Colonic mucosa (tissue), 4 donors: ENCODE measurements around the gene SYCN. TPM values are rescaled to one million over a fixed set of nuclear protein-coding genes. Genes with fewer than 3 reads are reported as not detected.

ENCODE experiments used
- DNase-seq: peaks from one replicate; pipeline ENCODE4 v3.0.0-alpha.2; 2020
- H3K27ac ChIP-seq: fragments of 200-600 bp; one replicate; pipeline ENCODE4 v1.8.0; 2021
- H3K27me3 ChIP-seq: fragments of 200-600 bp; one replicate; pipeline ENCODE4 v1.8.0; 2021
- H3K36me3 ChIP-seq: fragments of 200-600 bp; one replicate; pipeline ENCODE4 v1.8.0; 2021
- H3K4me1 ChIP-seq: fragments of 200-600 bp; one replicate; pipeline ENCODE4 v1.8.0; 2021; ENCODE audit warnings: mild to moderate bottlenecking
- H3K4me3 ChIP-seq: fragments of 200-600 bp; one replicate; pipeline ENCODE4 v1.8.0; 2021
- H3K9ac ChIP-seq, 2 donors: one replicate each; pipeline ENCODE4 v1.7.0; 2013; ENCODE audit warnings: control low read depth in 2 of 2, low read depth in 2 of 2, low read length in 2 of 2
- H3K9me3 ChIP-seq: fragments of 200-600 bp; one replicate; pipeline ENCODE4 v1.8.0; 2021
- intact Hi-C: fragments of 100-400 bp; cut with DNase I; formaldehyde crosslinking; loops from one replicate; pipeline ENCODE4 v1.14.1; 2022
- total RNA-seq, 2 donors: library from RNA; stranded (reverse); fragmentation: NEBNext Ultra II Directional in 1 of 2; extraction: Animal tissue kit (Norgen Biotek cat#: 25700) in 1 of 2; gene quantifications; one replicate each; pipeline ENCODE4 v1.2.1, GENCODE V29; 2021
- TF ChIP-seq, protein P1 (sequence below): fragments of 200-600 bp; IDR thresholded peaks from one replicate; pipeline ENCODE4 v1.8.0; 2022; ENCODE audit warnings: antibody characterized with exemption, mild to moderate bottlenecking
- donor health status: healthy.
- donor health status: DM: no; HTN: no; CAD: no.
- donor health status: DM: no; HTN: no; CAD: no.

Gene SYCN
- total RNA-seq, 2 donors from 2014 or later: 2.1 TPM; not detected in 1

GRCh38 chr19:39190768-39191167, 13.3 kb downstream of the SYCN start:
- no peaks in the 10 kb centered on the region for H3K4me1 ChIP-seq
- DNase-seq: no peak
- no peaks in the 10 kb centered on the region for H3K9me3 ChIP-seq
- peaks cover 3% of the 10 kb centered on the region for H3K27me3 ChIP-seq
- intact Hi-C loops: no loop called here
- TF ChIP-seq, protein P1, sequence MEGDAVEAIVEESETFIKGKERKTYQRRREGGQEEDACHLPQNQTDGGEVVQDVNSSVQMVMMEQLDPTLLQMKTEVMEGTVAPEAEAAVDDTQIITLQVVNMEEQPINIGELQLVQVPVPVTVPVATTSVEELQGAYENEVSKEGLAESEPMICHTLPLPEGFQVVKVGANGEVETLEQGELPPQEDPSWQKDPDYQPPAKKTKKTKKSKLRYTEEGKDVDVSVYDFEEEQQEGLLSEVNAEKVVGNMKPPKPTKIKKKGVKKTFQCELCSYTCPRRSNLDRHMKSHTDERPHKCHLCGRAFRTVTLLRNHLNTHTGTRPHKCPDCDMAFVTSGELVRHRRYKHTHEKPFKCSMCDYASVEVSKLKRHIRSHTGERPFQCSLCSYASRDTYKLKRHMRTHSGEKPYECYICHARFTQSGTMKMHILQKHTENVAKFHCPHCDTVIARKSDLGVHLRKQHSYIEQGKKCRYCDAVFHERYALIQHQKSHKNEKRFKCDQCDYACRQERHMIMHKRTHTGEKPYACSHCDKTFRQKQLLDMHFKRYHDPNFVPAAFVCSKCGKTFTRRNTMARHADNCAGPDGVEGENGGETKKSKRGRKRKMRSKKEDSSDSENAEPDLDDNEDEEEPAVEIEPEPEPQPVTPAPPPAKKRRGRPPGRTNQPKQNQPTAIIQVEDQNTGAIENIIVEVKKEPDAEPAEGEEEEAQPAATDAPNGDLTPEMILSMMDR: no peak
- H3K4me3 ChIP-seq: no peak overlapping the region
- no peak overlapping the region for H3K9ac ChIP-seq
- no peaks in the 10 kb centered on the region for H3K36me3 ChIP-seq
- H3K27ac ChIP-seq: no peak overlapping the region

DNA sequence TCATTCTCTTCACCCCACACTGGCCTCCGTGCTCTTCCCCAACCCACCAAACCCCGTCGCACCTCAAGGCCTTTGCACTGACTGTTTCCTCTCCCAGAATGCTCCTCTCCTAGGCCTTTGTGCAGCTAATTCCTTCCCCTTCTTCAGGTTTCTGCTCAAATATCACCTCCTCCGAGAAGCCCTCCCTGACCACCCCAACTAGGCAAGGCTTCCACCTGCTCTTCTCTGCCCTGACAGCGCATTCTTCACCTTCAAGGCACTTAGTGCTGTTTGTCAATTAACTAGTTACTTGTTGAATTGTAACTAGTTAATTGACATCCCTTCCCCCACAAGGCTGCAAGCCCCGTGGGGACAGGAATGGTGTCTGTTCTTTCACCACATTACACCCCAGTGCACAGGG, 15.1 kb downstream of the SYCN start:
- no peak overlapping the region for H3K27ac ChIP-seq
- no peak for DNase-seq
- TF ChIP-seq, protein P1: no peak
- no peaks in the 10 kb centered on the region for H3K9me3 ChIP-seq
- H3K36me3 ChIP-seq: no peaks in the 10 kb centered on the region
- no peaks in the 10 kb centered on the region for H3K4me1 ChIP-seq
- intact Hi-C loops: no loop called here
- no peak overlapping the region for H3K4me3 ChIP-seq
- H3K27me3 ChIP-seq: peaks cover 3% of the 10 kb centered on the region
- no peak overlapping the region for H3K9ac ChIP-seq

DNA sequence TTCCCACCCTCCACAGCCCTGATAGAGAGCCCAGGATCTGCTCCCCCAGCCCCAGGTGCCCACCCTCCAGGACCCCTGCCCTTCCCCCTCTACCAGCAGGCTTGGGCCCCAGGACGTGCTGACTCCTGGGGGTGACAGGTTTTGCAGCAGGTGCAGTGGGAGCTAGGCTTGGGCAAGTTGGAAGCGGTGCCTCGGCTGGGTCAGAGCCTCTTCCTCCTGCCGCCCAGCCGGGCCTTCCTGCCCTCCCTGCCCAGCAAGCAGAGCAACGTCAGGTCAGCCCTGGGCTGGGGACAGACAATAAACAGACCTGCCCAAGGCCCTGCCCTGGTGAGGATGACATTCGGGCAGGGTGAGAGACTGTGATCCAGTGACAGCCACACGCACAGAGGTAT, 16.5 kb downstream of the SYCN start:
- no peak for DNase-seq
- Histone ChIP-seq H3K4me3 (no peak overlapping the region), H3K9ac (no peak overlapping the region), H3K27ac (no peak overlapping the region), H3K27me3 (peaks cover 3% of the 10 kb centered on the region), H3K4me1 (no peaks in the 10 kb centered on the region), H3K9me3 (no peaks in the 10 kb centered on the region), H3K36me3 (no peaks in the 10 kb centered on the region)
- intact Hi-C loops: loop anchor here (2.0 kb wide), 1 partner anchor 67 kb away; no protein-coding TSS in a partner anchor
- TF ChIP-seq, protein P1: no peak

DNA sequence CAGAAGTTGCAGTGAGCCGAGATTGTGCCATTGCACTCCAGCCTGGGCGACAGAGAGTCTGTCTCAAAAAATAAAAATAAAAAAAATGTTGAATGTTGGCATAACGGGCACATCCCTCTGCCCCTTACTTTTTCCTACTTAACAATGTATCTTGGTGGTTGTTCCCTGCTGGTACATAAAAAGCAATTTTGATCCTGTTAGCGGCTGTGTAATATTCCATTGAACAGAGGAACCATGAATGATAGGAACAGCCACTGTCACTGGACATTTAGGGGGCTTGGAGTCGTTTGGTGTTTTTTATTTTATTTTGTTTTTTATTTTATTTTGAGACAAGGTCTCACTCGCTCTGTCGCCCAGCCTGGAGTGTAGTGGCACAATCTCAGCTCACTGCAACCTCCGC, 17.7 kb downstream of the SYCN start:
- Histone ChIP-seq H3K9ac (no peak overlapping the region), H3K9me3 (no peaks in the 10 kb centered on the region), H3K4me1 (no peaks in the 10 kb centered on the region), H3K27ac (no peak overlapping the region), H3K4me3 (no peak overlapping the region), H3K27me3 (peaks cover 3% of the 10 kb centered on the region), H3K36me3 (no peaks in the 10 kb centered on the region)
- TF ChIP-seq, protein P1: no peak
- DNase-seq: no peak
- intact Hi-C loops: loop anchor here (2.0 kb wide), 1 partner anchor 66 kb away; no protein-coding TSS in a partner anchor

DNA sequence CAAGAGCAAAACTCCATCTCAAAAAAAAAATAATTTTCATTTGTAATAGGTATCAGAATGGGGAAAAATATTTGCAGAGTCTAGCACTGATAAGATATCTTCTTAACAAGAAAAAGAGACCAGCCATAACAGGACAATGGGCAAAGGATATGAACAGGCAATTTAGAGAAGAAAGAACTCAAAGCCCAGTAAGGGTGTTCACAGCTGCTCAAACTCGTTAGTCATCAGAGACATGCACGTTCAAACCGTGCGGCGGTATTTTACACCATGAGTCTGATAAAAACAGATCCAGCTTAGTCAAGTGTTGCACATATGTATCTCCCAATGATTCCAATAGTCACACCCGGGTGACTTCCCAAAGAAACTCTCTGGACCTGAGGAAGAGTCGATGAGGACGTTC, 21.0 kb downstream of the SYCN start:
- intact Hi-C loops: no loop called here
- no peak overlapping the region for H3K4me3 ChIP-seq
- H3K36me3 ChIP-seq: peaks cover 1% of the 10 kb centered on the region
- TF ChIP-seq, protein P1: no peak
- no peak overlapping the region for H3K9ac ChIP-seq
- no peak overlapping the region for H3K27ac ChIP-seq
- no peaks in the 10 kb centered on the region for H3K27me3 ChIP-seq
- H3K9me3 ChIP-seq: no peaks in the 10 kb centered on the region
- no peaks in the 10 kb centered on the region for H3K4me1 ChIP-seq
- no peak for DNase-seq

DNA sequence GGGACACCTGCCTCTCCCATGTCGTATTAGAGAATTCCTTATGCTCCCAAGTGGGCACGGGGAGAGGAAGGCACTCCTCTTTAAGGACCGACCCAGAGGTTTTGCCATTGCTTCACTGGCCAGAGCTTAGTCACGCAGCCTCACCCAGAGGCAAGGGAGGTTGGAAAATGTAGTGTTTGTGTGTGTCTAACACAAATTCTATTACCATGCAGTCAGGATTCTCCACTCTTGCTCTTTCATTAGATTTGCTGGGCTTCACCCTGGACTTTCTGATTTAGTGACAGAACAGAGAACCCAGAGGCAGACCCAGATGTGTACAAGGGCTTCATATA, 21.9 kb downstream of the SYCN start:
- no peak overlapping the region for H3K27ac ChIP-seq
- H3K4me1 ChIP-seq: no peaks in the 10 kb centered on the region
- DNase-seq: no peak
- no peaks in the 10 kb centered on the region for H3K27me3 ChIP-seq
- TF ChIP-seq, protein P1: no peak
- no peak overlapping the region for H3K9ac ChIP-seq
- no peaks in the 10 kb centered on the region for H3K9me3 ChIP-seq
- H3K36me3 ChIP-seq: peaks cover 7% of the 10 kb centered on the region
- no peak overlapping the region for H3K4me3 ChIP-seq
- intact Hi-C loops: no loop called here
